Subcutaneous abdominal adipose tissue (tissue), 5 donors: ENCODE data around the gene FHOD3.

Experiments
- H3K27ac ChIP-seq: one replicate; pipeline ENCODE4 v1.7.0; 2013; ENCODE audit warnings: low read depth, mild to moderate bottlenecking, inconsistent platforms, low read length, moderate library complexity
- H3K27me3 ChIP-seq, 5 donors: one replicate each; pipeline ENCODE4 v1.7.0; 2013; ENCODE audit warnings: low read length in 5 of 5, inconsistent platforms in 1 of 5; ENCODE audit not compliant: control insufficient read depth in 5 of 5, insufficient read depth in 4 of 5
- H3K36me3 ChIP-seq, 5 donors: one replicate each; pipeline ENCODE4 v1.7.0; 2013; ENCODE audit warnings: low read length in 5 of 5; ENCODE audit not compliant: control insufficient read depth in 5 of 5, insufficient read depth in 5 of 5
- H3K4me1 ChIP-seq, 5 donors: one replicate each; pipeline ENCODE4 v1.7.0; 2013; ENCODE audit warnings: low read length in 5 of 5, mild to moderate bottlenecking in 3 of 5, moderate library complexity in 1 of 5; ENCODE audit not compliant: control insufficient read depth in 5 of 5, insufficient read depth in 5 of 5
- H3K4me3 ChIP-seq, 5 donors: one replicate each; pipeline ENCODE4 v1.7.0; 2013; ENCODE audit warnings: low read length in 5 of 5, low read depth in 1 of 5
- H3K9ac ChIP-seq, 5 donors: one replicate each; pipeline ENCODE4 v1.7.0; 2013; ENCODE audit warnings: low read length in 5 of 5, mild to moderate bottlenecking in 4 of 5, moderate library complexity in 3 of 5
- H3K9me3 ChIP-seq, 5 donors: one replicate each; pipeline ENCODE4 v1.7.0; 2013; ENCODE audit warnings: low read length in 5 of 5; ENCODE audit not compliant: control insufficient read depth in 5 of 5
- donor health status: healthy.
- donor health status: healthy.
- donor health status: healthy.
- donor health status: healthy.
- donor health status: healthy.

FHOD3 gene

DNA sequence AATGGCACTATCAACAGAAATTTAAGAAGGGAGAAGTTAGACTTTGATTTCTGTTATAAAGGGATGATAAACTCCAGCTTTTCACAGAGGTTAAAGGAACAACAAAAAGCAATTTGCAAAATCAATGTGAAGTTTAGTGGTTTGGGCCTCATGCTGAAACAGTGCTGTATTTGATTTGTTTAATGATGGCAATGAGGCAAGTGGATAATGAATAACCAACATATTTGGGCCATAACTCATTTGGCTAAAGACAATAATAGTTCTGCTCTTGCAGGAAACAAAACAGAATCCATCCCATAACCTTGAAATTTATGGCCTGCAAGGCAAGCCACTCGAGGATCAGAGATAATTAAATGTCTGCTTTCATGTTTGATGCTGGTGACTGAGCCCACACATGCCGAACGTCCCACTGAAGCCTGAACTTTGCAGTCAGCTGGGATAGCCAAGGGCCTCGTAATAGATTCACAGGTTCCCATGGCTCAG, 474.8 kb downstream of the FHOD3 start:
- peaks cover 0 to 4% (median 0%) of the 10 kb centered on the region in 5 donors for H3K4me1 ChIP-seq
- H3K27ac ChIP-seq = no peak overlapping the region
- no peaks in the 10 kb centered on the region for H3K9me3 ChIP-seq
- H3K9ac ChIP-seq = no peak overlapping the region
- no peak overlapping the region for H3K4me3 ChIP-seq
- no peaks in the 10 kb centered on the region for H3K36me3 ChIP-seq
- H3K27me3 ChIP-seq = peaks cover 0 to 2% (median 0%) of the 10 kb centered on the region in 5 donors

DNA sequence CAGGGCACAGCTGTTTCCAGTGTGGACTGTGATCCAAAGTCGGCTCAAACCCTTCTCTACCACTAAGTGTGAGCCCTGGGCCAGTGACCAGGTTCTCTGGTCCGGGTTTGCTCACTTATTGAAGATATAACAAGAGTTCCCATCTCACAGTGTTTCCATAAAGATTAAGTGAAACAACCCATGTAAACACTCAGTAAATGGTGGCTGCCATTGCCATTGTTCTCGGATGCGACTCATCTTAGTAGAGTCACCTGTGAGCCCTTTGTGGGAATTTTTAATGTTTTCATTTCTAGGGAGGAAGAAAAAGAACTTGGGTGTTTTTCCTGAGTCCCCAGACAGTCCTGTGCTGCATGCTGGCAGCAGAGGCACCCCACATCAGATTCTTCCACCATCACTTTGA, 477.9 kb downstream of the FHOD3 start:
- H3K36me3 ChIP-seq = no peaks in the 10 kb centered on the region
- H3K27ac ChIP-seq = no peak overlapping the region
- H3K9ac ChIP-seq = no peak overlapping the region
- peaks cover 2 to 31% (median 14%) of the 10 kb centered on the region in 5 donors for H3K4me1 ChIP-seq
- H3K27me3 ChIP-seq = peaks cover 0 to 2% (median 0%) of the 10 kb centered on the region in 5 donors
- no peak overlapping the region for H3K4me3 ChIP-seq
- no peaks in the 10 kb centered on the region for H3K9me3 ChIP-seq

GRCh38 chr18:36776650-36777049, 479.1 kb downstream of the FHOD3 start:
- H3K9ac ChIP-seq = no peak overlapping the region
- peaks cover 0 to 3% (median 0%) of the 10 kb centered on the region in 5 donors for H3K36me3 ChIP-seq
- H3K27ac ChIP-seq = no peak overlapping the region
- H3K4me1 ChIP-seq = peaks cover 2 to 38% (median 14%) of the 10 kb centered on the region in 5 donors
- no peak overlapping the region for H3K4me3 ChIP-seq
- no peaks in the 10 kb centered on the region for H3K9me3 ChIP-seq
- peaks cover 0 to 2% (median 0%) of the 10 kb centered on the region in 5 donors for H3K27me3 ChIP-seq

DNA sequence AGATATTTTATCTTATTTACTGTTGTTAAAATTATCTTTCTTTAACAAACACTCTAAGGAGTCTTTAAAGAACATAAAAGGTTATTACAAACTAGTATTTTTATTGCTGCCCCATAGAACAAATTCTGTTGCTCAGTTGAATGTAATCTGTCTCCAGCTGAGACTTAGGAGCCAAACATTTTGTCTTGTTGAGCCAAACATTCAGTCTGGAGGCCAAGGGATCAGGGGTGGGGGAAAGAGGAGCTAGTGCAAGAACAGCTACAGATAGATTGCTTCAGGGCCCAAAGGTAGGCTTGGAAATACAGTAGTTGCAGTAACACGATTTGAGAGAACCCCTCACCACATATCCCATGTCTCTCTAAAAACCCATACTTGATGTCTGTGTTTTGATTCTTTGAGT, 480.1 kb downstream of the FHOD3 start:
- H3K36me3 ChIP-seq = peaks cover 0 to 3% (median 0%) of the 10 kb centered on the region in 5 donors

GRCh38 chr18:36780748-36781147, 483.2 kb downstream of the FHOD3 start:
- H3K36me3 ChIP-seq = peaks cover 0 to 3% (median 0%) of the 10 kb centered on the region in 5 donors
- no peak overlapping the region for H3K27ac ChIP-seq
- H3K9me3 ChIP-seq = no peaks in the 10 kb centered on the region
- H3K9ac ChIP-seq = no peak overlapping the region
- no peaks in the 10 kb centered on the region for H3K27me3 ChIP-seq
- peaks cover 0 to 43% (median 14%) of the 10 kb centered on the region in 5 donors for H3K4me1 ChIP-seq
- no peak overlapping the region for H3K4me3 ChIP-seq

More for the DNA sequence above, 480.1 kb downstream of the FHOD3 start:
- no peak overlapping the region for H3K4me3 ChIP-seq
- H3K27ac ChIP-seq = no peak overlapping the region
- H3K9me3 ChIP-seq = no peaks in the 10 kb centered on the region
- H3K4me1 ChIP-seq = peaks cover 2 to 45% (median 14%) of the 10 kb centered on the region in 5 donors
- no peak overlapping the region for H3K9ac ChIP-seq
- peaks cover 0 to 2% (median 0%) of the 10 kb centered on the region in 5 donors for H3K27me3 ChIP-seq

- no peaks in the 10 kb centered on the region for H3K9me3 ChIP-seq
- H3K27me3 ChIP-seq = no peaks in the 10 kb centered on the region
- peak overlapping the region in 1 of 5 donors; percentile 6 for H3K9ac ChIP-seq
- H3K4me1 ChIP-seq = peaks cover 3 to 56% (median 33%) of the 10 kb centered on the region in 5 donors
- peaks cover 0 to 6% (median 0%) of the 10 kb centered on the region in 5 donors for H3K36me3 ChIP-seq
- no peak overlapping the region for H3K4me3 ChIP-seq
- H3K27ac ChIP-seq = peak overlapping the region; percentile 42
Observed at GRCh38 chr18:36782710-36783109, 485.2 kb downstream of the FHOD3 start.

GRCh38 chr18:36783792-36784191, 486.3 kb downstream of the FHOD3 start:
- H3K9ac ChIP-seq = no peak overlapping the region
- H3K4me3 ChIP-seq = no peak overlapping the region
- H3K9me3 ChIP-seq = no peaks in the 10 kb centered on the region
- peaks cover 0 to 6% (median 3%) of the 10 kb centered on the region in 5 donors for H3K36me3 ChIP-seq
- H3K4me1 ChIP-seq = peaks cover 3 to 49% (median 32%) of the 10 kb centered on the region in 5 donors
- H3K27ac ChIP-seq = no peak overlapping the region
- H3K27me3 ChIP-seq = no peaks in the 10 kb centered on the region

GRCh38 chr18:36786686-36787085, 489.2 kb downstream of the FHOD3 start:
- H3K9ac ChIP-seq = no peak overlapping the region
- H3K27ac ChIP-seq = peak overlapping the region; percentile 60
- H3K36me3 ChIP-seq = peaks cover 0 to 20% (median 10%) of the 10 kb centered on the region in 5 donors
- peaks cover 3 to 26% (median 19%) of the 10 kb centered on the region in 5 donors for H3K4me1 ChIP-seq
- H3K27me3 ChIP-seq = no peaks in the 10 kb centered on the region
- no peaks in the 10 kb centered on the region for H3K9me3 ChIP-seq
- no peak overlapping the region for H3K4me3 ChIP-seq

DNA sequence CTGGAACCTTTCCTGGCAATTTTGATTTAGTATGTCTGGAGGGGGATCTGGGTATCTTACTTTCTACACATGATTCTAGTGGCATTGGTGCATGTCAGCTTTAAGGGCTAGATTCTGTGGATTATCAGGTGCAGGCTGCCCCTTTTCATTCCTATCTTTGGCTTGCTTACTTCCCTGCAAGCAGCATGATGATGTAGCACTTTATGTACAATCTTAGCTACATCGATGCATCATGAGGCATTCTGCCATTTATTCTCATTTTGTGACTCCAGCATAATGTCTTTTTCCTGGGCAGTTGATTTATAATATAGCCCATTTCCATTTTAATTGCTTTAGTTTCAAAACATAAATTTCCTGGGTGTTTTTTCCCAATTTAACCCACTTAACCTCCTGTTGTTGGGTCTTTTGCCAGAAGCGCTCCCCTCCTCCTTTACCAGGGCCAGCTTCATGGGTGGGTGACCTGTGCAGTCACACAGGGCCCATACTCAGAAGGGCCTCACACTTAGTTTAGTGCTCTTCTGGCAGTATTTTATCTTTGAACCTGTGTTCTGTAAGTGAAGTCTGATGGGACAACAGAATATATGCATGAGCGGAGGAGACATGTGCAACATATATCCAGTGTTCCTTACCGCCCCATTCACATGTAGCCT, 495.2 kb downstream of the FHOD3 start:
- Histone ChIP-seq H3K36me3 (peaks cover 30 to 69% (median 43%) of the 10 kb centered on the region in 5 donors), H3K27ac (no peak overlapping the region), H3K4me3 (no peak overlapping the region), H3K27me3 (no peaks in the 10 kb centered on the region), H3K9ac (no peak overlapping the region), H3K9me3 (no peaks in the 10 kb centered on the region), H3K4me1 (no peaks in the 10 kb centered on the region)

DNA sequence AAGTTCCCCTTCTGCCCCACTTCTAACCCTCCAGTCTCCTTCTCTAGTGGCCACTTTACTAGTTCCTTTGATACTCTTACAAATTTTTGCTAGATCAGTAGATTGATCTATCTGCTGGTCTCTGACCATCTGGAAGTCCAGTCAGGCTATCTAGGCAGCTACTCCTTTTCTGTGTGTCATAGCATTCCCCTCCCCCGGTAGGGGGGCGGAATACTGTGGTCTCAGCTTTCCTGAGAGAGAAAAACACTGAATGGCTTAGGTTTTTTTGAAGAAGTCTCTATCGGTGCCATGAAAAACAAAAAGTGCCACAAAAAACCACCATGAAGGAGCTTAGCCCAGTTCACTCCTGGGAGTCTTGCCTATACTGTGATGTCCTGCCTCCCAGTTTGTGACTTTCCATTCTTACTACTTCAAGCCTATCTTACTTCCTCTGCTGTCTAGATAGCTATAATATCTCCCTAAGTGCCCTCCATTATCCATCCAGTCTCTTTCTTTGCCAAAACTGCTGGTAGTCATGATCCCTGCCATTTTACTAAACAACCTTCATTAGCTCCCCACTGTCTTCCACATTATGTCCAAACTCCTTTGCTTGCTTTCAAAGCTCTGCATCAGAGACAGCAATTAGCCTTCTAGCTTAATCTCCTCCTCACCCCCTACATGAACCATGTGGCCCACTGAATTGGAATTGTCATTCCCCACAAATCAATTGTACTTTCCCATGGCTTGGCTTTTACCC, 501.4 kb downstream of the FHOD3 start:
- Histone ChIP-seq H3K9ac (no peak overlapping the region), H3K27ac (no peak overlapping the region), H3K27me3 (no peaks in the 10 kb centered on the region), H3K36me3 (peaks cover 41 to 89% (median 65%) of the 10 kb centered on the region in 5 donors), H3K9me3 (no peaks in the 10 kb centered on the region), H3K4me1 (no peaks in the 10 kb centered on the region), H3K4me3 (no peak overlapping the region)
